Ishikawa (cell line): ENCODE data around the gene NUP93.

ENCODE experiments used
- CEBPB ChIP-seq: IDR thresholded peaks from 2 replicates; pipeline ENCODE4 v1.6.1; 2012
- CREB1 ChIP-seq: IDR thresholded peaks from 2 replicates; pipeline ENCODE4 v1.6.1; 2012; ENCODE audit warnings: low read depth
- EGR1 ChIP-seq: IDR thresholded peaks from 2 replicates; pipeline ENCODE4 v1.6.1; 2012
- EP300 ChIP-seq: IDR thresholded peaks from 2 replicates; pipeline ENCODE4 v1.6.1; 2012; ENCODE audit warnings: borderline replicate concordance
- FOXM1 ChIP-seq: IDR thresholded peaks from 2 replicates; pipeline ENCODE4 v1.6.1; 2012; ENCODE audit warnings: low read depth, borderline replicate concordance
- NFIC ChIP-seq: IDR thresholded peaks from 2 replicates; pipeline ENCODE4 v1.6.1; 2012
- RAD21 ChIP-seq: IDR thresholded peaks from 2 replicates; pipeline ENCODE4 v1.6.1; 2012; ENCODE audit warnings: low read depth
- REST ChIP-seq: IDR thresholded peaks from 2 replicates; pipeline ENCODE4 v1.6.1; 2012; ENCODE audit warnings: low read depth, mild to moderate bottlenecking
- TAF1 ChIP-seq: IDR thresholded peaks from 2 replicates; pipeline ENCODE4 v1.6.1; 2012; ENCODE audit warnings: low read depth, mild to moderate bottlenecking
- TCF12 ChIP-seq: IDR thresholded peaks from 2 replicates; pipeline ENCODE4 v1.6.1; 2012; ENCODE audit warnings: low read depth
- TEAD4 ChIP-seq: IDR thresholded peaks from 2 replicates; pipeline ENCODE4 v1.6.1; 2012
- USF1 ChIP-seq: IDR thresholded peaks from 2 replicates; pipeline ENCODE4 v1.6.1; 2012
- YY1 ChIP-seq: IDR thresholded peaks from 2 replicates; pipeline ENCODE4 v1.6.1; 2012; ENCODE audit warnings: low read depth
- ZBTB7A ChIP-seq: IDR thresholded peaks from 2 replicates; pipeline ENCODE4 v1.6.1; 2012; ENCODE audit warnings: low read depth
- TF ChIP-seq, protein P1 (sequence below): IDR thresholded peaks from 2 replicates; pipeline ENCODE4 v1.6.1; 2012

NUP93 gene

DNA sequence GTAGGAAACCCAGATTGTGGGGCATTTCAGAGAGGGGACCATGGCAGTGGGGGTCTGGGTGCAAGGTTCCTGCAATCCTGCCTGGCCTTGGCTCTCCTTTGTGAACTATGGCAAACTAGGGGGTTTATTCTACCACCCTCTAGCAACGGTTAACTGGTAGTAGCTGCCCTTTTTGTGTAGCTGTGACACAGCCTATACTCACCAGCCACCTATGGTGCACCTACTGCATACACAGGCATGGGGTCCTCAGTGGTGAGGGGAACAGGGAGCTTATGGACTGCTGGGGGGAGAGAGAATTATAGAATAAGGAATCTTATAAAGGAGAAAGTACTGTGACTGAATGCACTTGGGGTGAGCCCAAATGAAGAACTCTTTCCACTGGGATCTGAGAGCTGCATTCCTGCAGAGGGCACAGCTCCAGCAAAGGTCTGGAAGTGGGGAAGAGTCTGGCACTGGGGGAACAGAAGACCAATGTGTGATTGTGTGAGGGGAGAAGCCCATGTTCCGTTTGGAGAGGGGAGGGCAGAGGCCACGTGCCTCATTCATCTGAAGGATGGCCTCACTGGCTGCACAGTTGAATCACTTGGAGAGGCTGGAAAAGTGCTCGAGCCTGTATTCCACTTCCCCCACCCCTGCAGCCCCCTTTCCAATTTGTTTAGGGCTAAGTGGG is 45.5 kb upstream of the NUP93 start:
- TF ChIP-seq CREB1, result no peak
- no peak for TF ChIP-seq EP300
- TF ChIP-seq TAF1, result no peak
- TF ChIP-seq EGR1, result no peak
- TF ChIP-seq TCF12, result no peak
- TF ChIP-seq TEAD4, result no peak
- no peak for TF ChIP-seq YY1
- TF ChIP-seq FOXM1, result no peak
- no peak for TF ChIP-seq CEBPB
- no peak for TF ChIP-seq RAD21
- TF ChIP-seq, protein P1, sequence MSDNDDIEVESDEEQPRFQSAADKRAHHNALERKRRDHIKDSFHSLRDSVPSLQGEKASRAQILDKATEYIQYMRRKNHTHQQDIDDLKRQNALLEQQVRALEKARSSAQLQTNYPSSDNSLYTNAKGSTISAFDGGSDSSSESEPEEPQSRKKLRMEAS, result no peak
- TF ChIP-seq REST, result no peak
- no peak for TF ChIP-seq NFIC
- no peak for TF ChIP-seq ZBTB7A
- TF ChIP-seq USF1, result no peak

DNA sequence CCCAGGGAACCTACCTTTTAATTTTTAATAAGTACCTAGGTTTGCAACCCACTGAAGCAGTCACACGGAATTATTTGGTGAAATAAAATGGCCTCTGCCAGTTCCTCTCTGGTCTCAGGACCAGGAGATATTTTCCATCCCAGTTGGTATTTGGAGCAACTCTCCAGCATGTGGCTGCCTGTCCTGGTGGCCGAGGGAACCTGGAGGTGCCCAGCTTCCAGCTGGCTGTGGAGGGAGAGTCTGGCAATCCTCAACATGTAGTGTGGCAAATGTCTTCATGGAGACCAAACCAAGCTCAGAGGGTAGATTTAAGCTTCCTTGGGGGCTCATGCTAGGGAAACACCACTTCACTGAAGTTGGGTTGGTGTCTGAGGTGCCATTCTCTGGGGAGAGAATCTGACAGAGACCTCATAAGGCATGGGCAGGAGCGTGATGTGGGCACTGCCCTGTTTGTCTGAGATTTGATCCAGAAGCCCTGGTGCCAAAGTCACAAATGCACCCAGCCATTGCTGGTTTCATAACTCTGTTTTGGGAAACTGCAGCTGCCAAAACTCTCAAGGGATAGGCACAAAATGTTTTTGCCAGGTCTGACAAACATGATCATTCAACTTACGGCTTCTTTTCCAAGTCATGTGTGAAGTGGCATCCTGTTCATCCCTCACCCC is 44.9 kb upstream of the NUP93 start:
- TF ChIP-seq, protein P1, result no peak
- no peak for TF ChIP-seq EP300
- TF ChIP-seq CREB1, result no peak
- TF ChIP-seq USF1, result no peak
- no peak for TF ChIP-seq FOXM1
- TF ChIP-seq CEBPB, result no peak

GRCh38 chr16:56686758-56687157 is 43.2 kb upstream of the NUP93 start:
- TF ChIP-seq, protein P1, result no peak
- TF ChIP-seq EP300 (no peak), YY1 (no peak), TAF1 (no peak), RAD21 (no peak), TCF12 (no peak), CEBPB (no peak), REST (no peak), ZBTB7A (no peak), FOXM1 (no peak), CREB1 (no peak), NFIC (no peak), USF1 (no peak)

DNA sequence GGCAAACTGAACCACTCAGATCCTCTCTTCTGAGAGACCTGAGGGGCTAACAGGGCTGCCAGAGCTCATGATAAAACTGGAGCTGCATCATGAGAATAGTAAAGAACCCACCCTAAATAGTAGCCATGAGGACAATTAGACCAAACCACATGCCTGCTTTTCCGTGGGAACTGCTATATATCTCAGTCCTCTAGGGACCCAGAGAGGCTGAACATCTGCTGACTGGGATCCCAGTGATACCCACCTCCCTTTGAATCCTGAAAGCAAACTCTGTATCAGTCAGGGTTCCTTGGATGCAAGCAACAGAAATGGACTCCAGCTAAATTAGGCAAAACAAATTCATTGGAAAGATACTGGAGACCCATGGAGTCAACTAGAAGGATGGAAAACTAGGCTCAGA is 41.2 kb upstream of the NUP93 start:
- no peak for TF ChIP-seq YY1
- TF ChIP-seq REST, result no peak
- no peak for TF ChIP-seq CREB1
- TF ChIP-seq CEBPB, result no peak
- TF ChIP-seq RAD21, result no peak
- TF ChIP-seq TEAD4, result no peak
- TF ChIP-seq FOXM1, result no peak
- TF ChIP-seq ZBTB7A, result no peak
